GM20431 (cell line): ENCODE measurements around the gene NNMT.

Experiments used
- in situ Hi-C: fragments of 300-500 bp; cut with MseI, MboI; formaldehyde crosslinking; loops from one replicate; pipeline ENCODE4 v1.15.0; 2020; ENCODE audit warnings: low sequenced_read_pairs; ENCODE audit not compliant: unreplicated experiment

The NNMT gene

DNA sequence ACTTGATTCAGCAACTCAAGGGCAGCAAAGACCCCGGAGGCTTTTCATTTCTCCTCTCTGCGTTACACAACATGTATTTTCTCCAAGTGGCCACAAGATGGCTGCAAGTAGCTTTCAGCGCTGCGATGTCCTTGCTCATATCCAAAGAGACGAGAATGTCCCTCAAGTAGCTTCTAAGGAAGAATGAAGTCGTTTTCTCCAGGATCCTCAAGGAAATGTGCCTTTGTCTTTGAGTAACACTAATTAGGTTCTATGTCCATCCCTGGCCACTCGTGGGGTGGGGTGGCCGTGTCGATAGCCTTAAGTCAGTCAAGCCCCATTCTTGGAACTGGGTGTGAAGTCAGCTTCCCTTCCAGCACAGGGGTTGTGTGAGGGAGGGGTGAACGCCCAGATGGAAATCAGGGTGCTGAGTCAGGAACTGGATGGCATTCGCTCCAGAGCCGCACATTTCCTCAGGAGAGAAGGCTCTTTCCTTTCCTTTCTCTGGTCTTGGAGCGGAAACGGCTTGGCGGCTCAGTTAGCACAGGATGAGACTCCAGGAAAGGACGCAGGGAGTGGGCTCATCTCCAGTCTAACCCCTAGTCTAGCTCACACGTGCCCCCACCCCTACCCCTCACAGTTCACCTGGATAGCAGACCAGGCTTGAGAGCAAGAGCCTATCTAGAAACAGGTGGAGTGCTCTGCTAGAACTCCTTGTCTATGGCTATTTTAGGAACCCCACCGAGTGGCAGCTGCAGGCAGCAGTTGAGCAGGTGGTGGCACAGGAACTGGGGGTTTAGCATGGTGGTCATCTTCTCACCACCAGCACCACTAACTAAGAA is 44.3 kb downstream of the NNMT start:
- in situ Hi-C loops, result loop anchor here (25.0 kb wide), 1 partner anchor 247 kb away; the partner anchor contains the start of gene NXPE4

- in situ Hi-C loops, result loop anchor here (25.0 kb wide), 1 partner anchor 246 kb away; the partner anchor contains the start of gene NXPE4
These were observed 45.5 kb downstream of the NNMT start for GRCh38 chr11:114341667-114342066.

DNA sequence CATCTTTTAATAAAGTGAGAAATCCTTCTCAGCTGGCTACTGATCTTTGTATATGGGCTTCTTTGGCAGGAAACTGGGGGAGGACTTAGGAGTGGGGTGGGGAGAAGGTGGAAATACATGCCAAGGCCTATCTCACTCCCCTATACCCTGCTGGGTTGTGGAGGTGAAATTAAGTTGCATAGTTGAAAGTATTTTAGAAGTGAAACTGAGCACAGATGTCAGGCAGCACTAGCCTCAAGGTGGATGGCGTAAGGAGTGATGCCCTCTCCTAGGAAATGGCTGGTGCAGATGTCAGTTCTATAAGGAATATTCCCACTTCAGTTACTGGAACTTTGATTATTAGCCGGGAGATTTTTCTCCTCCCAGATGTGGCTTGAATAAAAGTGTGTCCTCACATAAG is 46.3 kb downstream of the NNMT start:
- in situ Hi-C loops, result loop anchor here (25.0 kb wide), 1 partner anchor 245 kb away; the partner anchor contains the start of gene NXPE4

GRCh38 chr11:114343020-114343419 is 46.8 kb downstream of the NNMT start:
- in situ Hi-C loops, result loop anchor here (25.0 kb wide), 1 partner anchor 244 kb away; the partner anchor contains the start of gene NXPE4

DNA sequence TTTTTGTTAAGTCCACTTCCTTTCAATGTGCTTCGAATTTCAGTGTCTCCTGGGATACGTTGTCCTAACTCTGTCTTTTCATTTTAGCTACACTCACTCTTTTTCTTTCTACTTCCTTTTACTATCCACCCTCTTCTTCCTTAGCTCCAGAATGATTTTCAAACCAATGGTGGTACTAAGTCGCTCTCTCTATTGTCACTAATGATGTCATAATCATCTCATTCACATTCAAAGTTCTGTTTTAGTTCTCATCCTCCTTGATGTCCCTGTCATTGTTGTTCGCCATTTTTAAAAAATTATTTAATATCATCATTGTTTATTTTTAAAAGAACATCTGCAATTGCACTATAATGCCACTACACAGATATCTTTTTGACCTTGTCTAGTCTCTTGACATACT is 47.3 kb downstream of the NNMT start:
- in situ Hi-C loops, result loop anchor here (25.0 kb wide), 1 partner anchor 244 kb away; the partner anchor contains the start of gene NXPE4

DNA sequence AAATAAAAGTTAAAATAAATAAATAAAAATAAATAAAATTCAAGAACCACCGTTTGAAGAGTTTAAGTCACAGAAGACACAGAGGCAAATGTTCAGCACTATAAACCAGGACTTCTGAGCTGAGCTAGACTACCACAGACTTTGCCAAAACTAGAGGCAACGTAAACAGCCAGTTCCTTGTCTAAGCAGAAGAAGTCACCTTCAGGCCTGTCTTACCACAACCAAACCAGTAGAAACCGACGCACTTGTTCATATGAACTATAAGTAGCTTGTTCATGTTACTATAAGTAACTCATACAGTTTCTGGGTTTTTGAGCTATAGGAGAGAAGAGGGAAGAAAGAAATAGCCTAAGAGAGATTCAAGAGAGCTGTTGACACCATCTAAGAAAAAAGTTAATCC is 48.3 kb downstream of the NNMT start:
- in situ Hi-C loops, result loop anchor here (25.0 kb wide), 1 partner anchor 243 kb away; the partner anchor contains the start of gene NXPE4

DNA sequence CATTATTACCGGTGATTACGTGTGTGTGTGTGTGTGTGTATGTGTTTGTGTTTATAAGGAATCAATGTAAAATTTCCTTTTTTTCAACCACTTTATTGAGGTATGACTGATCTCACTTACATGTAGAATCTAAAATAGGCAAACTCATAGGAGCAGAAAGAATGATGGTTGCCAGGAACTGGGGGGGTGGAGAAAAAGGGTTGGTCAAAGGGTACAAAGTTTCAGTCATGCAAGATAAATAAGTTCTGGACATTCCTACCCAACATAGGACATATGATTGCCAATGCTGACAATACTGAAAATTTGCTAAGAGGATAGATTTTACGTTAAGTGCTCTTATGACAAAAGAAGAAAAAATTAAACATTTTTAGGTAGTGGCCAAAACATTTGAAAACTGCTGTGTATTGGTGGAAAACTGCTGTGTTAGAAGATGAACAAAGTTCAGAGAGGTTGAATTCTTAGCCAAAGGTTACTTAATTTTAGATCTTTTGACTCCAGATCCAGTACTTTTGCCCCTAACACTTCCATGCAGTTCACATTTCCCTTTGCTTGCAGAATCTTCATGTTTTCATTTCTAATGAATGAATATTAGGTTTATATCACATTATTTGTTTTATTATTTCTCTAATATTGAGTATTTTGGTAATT is 49.5 kb downstream of the NNMT start:
- in situ Hi-C loops, result loop anchor here (25.0 kb wide), 1 partner anchor 242 kb away; the partner anchor contains the start of gene NXPE4

DNA sequence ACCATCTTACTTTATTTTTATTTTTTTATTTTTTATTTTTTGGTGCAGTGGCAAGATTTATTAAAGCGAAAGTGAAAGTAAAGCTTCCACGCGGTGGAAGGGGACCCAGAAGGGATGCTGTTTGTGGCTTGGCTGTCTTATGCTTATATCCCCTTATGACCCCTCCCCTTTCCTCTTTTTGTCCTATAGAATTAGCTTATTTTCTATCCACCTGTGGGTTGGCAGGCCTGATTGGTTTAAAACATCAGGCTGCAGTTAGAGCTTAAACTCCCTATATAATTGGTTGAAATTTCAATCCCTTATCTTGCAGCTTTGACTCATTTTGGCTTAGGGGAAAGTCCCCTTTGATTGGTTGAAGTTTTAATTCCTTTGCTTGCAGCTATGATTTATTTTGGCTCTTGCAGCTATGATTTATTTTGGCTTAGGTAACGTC is 50.5 kb downstream of the NNMT start:
- in situ Hi-C loops, result loop anchor here (25.0 kb wide), 1 partner anchor 241 kb away; the partner anchor contains the start of gene NXPE4

DNA sequence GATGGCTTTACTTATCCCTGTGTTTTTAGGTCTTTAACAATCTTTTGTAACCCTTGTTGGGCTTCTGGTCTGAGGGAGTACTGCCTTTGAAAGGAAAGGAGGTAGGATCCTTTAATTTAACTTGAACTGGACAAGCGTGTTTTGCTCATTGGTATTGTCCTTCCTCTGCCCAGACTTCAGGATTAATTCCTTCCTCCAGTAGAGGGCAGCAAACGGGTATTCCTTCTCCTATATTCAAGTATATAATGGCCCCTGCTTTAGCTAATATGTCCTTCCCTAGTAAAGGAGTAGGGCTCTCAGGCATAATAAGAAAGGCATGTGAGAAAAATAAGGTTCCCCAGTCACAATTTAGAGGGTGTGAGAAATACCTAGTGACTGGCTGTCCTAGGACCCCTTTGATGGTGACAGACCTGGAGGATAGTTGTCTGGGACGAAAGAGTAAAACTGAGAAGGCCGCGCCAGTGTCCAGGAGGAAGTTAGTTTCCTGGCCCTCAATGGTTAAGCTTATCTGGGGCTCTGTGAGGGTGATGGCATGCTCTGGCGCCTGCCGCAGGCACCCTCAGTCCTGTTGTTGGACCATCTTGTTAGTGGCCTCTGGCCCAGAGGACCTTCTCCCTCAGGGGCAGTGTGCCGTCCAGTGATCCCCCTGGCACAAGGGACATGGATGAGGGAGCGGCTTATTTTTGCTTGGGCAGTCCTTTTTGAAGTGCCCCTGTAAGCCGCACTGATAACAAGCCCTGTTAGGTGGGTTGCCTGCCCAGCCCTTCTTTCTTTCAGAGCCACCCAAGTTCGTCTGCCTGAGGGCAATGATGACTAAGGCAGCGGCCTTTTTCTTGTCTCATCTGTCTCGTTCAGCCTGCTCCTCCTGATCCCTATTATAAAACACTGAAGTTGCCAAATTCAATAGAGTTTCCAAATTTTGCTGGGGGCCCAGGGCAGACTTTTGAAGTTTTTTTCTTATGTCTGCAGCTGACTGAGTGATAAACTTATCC is 52.3 kb downstream of the NNMT start:
- in situ Hi-C loops, result loop anchor here (25.0 kb wide), 1 partner anchor 239 kb away; the partner anchor contains the start of gene NXPE4

DNA sequence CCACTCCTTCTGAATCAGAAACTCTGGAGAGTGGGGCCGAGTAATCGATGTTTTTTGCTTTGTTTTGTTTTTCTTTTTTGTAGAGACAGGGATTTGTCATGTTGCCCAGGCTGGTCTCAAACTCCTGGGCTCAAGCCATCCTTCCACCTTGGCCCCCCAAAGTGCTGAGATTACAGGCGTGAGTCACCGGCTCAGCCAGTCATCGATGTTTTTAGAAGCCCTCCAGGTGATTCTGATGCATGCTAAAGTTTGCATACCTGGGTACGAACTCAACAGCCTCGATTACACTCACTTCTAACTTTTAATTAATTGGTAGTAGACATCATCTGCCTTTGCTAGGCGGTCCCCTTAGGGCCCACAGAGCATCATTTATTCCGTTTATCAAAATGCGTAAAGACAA is 53.8 kb downstream of the NNMT start:
- in situ Hi-C loops, result no loop called here

DNA sequence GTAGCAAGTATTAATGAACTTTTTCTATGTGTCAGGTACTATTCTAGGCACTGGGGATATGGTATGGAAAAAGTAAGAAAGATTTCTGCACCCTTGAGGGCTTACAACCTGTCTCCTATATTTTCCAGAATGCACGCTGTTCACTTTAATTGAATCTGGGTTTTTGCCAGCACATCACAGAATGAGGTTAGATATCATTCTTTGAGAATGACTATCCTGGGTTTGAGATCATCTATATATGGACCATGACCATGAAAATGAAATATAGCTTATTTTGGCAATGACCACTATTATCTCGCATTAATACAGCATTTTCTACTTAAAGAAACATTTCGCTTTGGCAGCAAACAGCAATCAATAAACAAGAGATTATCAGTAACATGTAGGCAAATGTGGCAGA is 57.2 kb downstream of the NNMT start:
- in situ Hi-C loops, result no loop called here

DNA sequence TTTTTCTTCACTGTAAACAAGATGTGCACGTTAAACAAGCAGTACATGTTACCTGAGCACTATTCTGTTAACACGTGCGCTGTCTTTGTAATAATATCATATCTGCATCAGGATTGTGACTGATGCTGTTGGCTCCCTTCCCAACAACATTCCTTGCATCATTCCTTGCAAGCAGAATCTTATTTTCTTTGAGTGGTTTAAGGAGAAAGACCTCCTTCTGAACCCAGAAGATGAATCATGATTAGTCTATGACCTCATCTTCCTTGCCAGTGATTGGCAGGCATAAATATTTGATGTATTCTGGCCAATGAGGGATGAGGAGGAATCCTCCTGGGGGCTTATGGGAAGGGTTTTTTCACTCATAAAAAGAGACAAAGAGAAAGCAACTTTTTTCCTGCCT is 57.9 kb downstream of the NNMT start:
- in situ Hi-C loops, result no loop called here

GRCh38 chr11:114358716-114359115 is 62.5 kb downstream of the NNMT start:
- in situ Hi-C loops, result no loop called here

- in situ Hi-C loops, result no loop called here
These were observed 63.1 kb downstream of the NNMT start for GRCh38 chr11:114359342-114359741.

- in situ Hi-C loops, result no loop called here
These were observed 66.1 kb downstream of the NNMT start for GRCh38 chr11:114362326-114362725.

DNA sequence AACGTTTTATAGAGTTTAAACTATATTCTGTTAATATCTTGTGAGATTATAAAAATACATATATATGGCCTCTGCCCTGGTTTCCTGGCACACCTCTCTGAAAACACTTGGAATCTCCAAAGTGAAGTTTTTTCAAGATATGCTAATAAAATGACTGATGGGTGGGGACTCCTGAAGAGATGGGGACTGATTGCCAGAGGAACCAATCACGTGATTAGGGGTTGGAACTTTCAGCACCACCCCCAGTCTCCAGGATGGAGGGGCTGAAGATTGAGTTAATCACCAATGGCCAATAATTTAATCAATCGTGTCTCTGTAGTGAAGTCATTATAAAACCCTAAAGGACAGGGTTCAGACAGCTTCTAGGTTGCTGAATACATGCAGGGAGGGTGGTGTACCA is 66.8 kb downstream of the NNMT start:
- in situ Hi-C loops, result no loop called here
